HEK293 (cell line): ENCODE results near the gene KRT17.

Source experiments
- BCL11A ChIP-seq: fragments of 450-650 bp; formaldehyde crosslinking; IDR thresholded peaks from 2 replicates; pipeline ENCODE4 v1.5.1; 2016; ENCODE audit warnings: low read depth, missing biosample characterization, missing genetic modification characterization
- EGR2 ChIP-seq: fragments of 450-650 bp; formaldehyde crosslinking; IDR thresholded peaks from 2 replicates; pipeline ENCODE4 v1.5.1; 2016; ENCODE audit warnings: low read depth, missing biosample characterization, missing genetic modification characterization
- ELK4 ChIP-seq: IDR thresholded peaks from 2 replicates; pipeline ENCODE4 v1.6.1; 2011; ENCODE audit warnings: mild to moderate bottlenecking, low read depth, low read length, borderline replicate concordance
- KLF7 ChIP-seq: fragments of 450-650 bp; formaldehyde crosslinking; IDR thresholded peaks from 2 replicates; pipeline ENCODE4 v1.5.1; 2016; ENCODE audit warnings: missing biosample characterization, missing genetic modification characterization, borderline replicate concordance
- MZF1 ChIP-seq: fragments of 450-650 bp; formaldehyde crosslinking; IDR thresholded peaks from 2 replicates; pipeline ENCODE4 v1.5.1; 2017; ENCODE audit warnings: missing biosample characterization, missing genetic modification characterization, borderline replicate concordance
- OSR2 ChIP-seq: fragments of 450-650 bp; formaldehyde crosslinking; IDR thresholded peaks from 2 replicates; pipeline ENCODE4 v1.5.1; 2016; ENCODE audit warnings: missing biosample characterization, missing genetic modification characterization
- PRDM10 ChIP-seq: fragments of 450-650 bp; formaldehyde crosslinking; IDR thresholded peaks from 2 replicates; pipeline ENCODE4 v1.5.1; 2016; ENCODE audit warnings: missing biosample characterization, missing genetic modification characterization
- PRDM6 ChIP-seq: fragments of 450-650 bp; formaldehyde crosslinking; IDR thresholded peaks from 2 replicates; pipeline ENCODE4 v1.5.1; 2017; ENCODE audit warnings: missing biosample characterization, missing genetic modification characterization
- TSHZ1 ChIP-seq: fragments of 450-650 bp; formaldehyde crosslinking; IDR thresholded peaks from 2 replicates; pipeline ENCODE4 v1.5.1; 2016; ENCODE audit warnings: missing biosample characterization, missing genetic modification characterization, borderline replicate concordance
- ZBTB6 ChIP-seq: fragments of 450-650 bp; formaldehyde crosslinking; IDR thresholded peaks from 2 replicates; pipeline ENCODE4 v1.5.1; 2017; ENCODE audit warnings: missing biosample characterization, missing genetic modification characterization
- ZFHX2 ChIP-seq: fragments of 450-650 bp; formaldehyde crosslinking; conservative IDR thresholded peaks from 2 replicates; pipeline ENCODE4 v1.5.1; 2016; ENCODE audit warnings: missing biosample characterization, missing genetic modification characterization
- ZNF132 ChIP-seq: fragments of 450-650 bp; formaldehyde crosslinking; IDR thresholded peaks from 2 replicates; pipeline ENCODE4 v1.5.1; 2017; ENCODE audit warnings: missing biosample characterization, missing genetic modification characterization, borderline replicate concordance
- ZNF174 ChIP-seq: fragments of 450-650 bp; formaldehyde crosslinking; IDR thresholded peaks from 2 replicates; pipeline ENCODE4 v1.5.0; 2017; ENCODE audit warnings: missing biosample characterization, mild to moderate bottlenecking, missing genetic modification characterization
- ZNF248 ChIP-seq: fragments of 450-650 bp; formaldehyde crosslinking; IDR thresholded peaks from 2 replicates; pipeline ENCODE4 v1.5.1; 2017; ENCODE audit warnings: missing biosample characterization, missing genetic modification characterization
- ZNF266 ChIP-seq: fragments of 450-650 bp; formaldehyde crosslinking; IDR thresholded peaks from 2 replicates; pipeline ENCODE4 v1.5.1; 2016; ENCODE audit warnings: missing biosample characterization, missing genetic modification characterization, low read depth
- ZNF292 ChIP-seq: fragments of 450-650 bp; formaldehyde crosslinking; IDR thresholded peaks from 2 replicates; pipeline ENCODE4 v1.5.1; 2016; ENCODE audit warnings: low read depth, missing biosample characterization, missing genetic modification characterization, borderline replicate concordance
- ZNF416 ChIP-seq: fragments of 450-650 bp; formaldehyde crosslinking; IDR thresholded peaks from 2 replicates; pipeline ENCODE4 v1.5.1; 2016; ENCODE audit warnings: missing biosample characterization, missing genetic modification characterization
- ZNF530 ChIP-seq: fragments of 450-650 bp; formaldehyde crosslinking; IDR thresholded peaks from 2 replicates; pipeline ENCODE4 v1.5.1; 2016; ENCODE audit warnings: low read depth, missing biosample characterization, missing genetic modification characterization
- ZNF585B ChIP-seq: fragments of 450-650 bp; formaldehyde crosslinking; IDR thresholded peaks from 2 replicates; pipeline ENCODE4 v1.5.1; 2016; ENCODE audit warnings: missing biosample characterization, missing genetic modification characterization
- ZNF654 ChIP-seq: fragments of 450-650 bp; formaldehyde crosslinking; IDR thresholded peaks from 2 replicates; pipeline ENCODE4 v1.5.1; 2016; ENCODE audit warnings: low read depth, missing biosample characterization, missing genetic modification characterization
- ZNF670 ChIP-seq: fragments of 450-650 bp; formaldehyde crosslinking; IDR thresholded peaks from 2 replicates; pipeline ENCODE4 v1.5.1; 2016; ENCODE audit warnings: missing biosample characterization, missing genetic modification characterization, low read depth
- ZNF677 ChIP-seq: fragments of 450-650 bp; IDR thresholded peaks from 2 replicates; pipeline ENCODE4 v1.5.0; 2018; ENCODE audit warnings: missing biosample characterization, mild to moderate bottlenecking, missing genetic modification characterization, moderate library complexity
- ZNF701 ChIP-seq: fragments of 450-650 bp; formaldehyde crosslinking; IDR thresholded peaks from 2 replicates; pipeline ENCODE4 v1.5.1; 2016; ENCODE audit warnings: missing biosample characterization, missing genetic modification characterization
- ZNF747 ChIP-seq: fragments of 450-650 bp; formaldehyde crosslinking; IDR thresholded peaks from 2 replicates; pipeline ENCODE4 v1.5.1; 2016; ENCODE audit warnings: missing biosample characterization, missing genetic modification characterization
- ZSCAN23 ChIP-seq: fragments of 450-650 bp; formaldehyde crosslinking; IDR thresholded peaks from 2 replicates; pipeline ENCODE4 v1.5.1; 2016; ENCODE audit warnings: missing biosample characterization, missing genetic modification characterization
- TF ChIP-seq, protein P1 (sequence below): fragments of 450-650 bp; formaldehyde crosslinking; IDR thresholded peaks from 2 replicates; pipeline ENCODE4 v1.5.1; 2016; ENCODE audit warnings: missing biosample characterization, missing genetic modification characterization

KRT17 gene

DNA sequence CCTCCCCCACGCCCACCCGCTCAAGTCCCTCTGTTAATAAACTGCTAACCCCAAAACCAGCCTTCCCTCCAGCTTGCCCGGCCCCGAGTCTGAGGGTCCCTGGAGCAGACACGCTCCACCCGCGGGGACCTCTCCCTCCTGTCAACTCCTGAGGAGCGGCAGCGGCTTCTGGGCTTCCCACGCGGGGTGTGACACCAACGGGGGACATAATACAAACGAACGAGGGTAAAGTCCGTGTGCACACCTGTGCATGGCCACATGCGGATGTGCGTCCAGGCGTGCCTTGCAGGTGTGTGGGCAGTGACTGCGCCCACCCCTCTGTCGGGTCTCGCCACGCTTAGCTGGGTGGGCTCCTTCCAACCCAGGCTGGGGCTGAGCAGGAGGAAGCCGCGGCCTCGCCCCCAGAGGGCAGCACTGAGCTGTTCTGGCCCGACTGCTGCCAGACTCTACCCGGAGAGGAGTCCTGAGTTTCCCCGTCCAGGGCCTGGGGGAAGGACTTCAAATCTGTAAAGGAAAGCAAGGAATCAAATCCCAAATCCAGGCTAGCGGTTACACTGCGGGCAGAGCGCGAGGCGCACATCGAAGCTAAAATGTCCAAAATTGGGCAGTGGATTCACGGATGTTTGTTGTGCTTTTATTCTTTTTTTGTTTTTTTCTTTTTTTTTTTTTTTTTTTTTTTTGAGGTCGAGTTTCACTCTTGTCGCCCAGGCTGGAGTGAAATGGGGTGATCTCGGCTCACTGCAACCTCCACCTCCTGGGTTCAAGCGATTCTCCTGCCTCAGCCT lies 24.2 kb upstream of the KRT17 start (continued):
- TF ChIP-seq PRDM10 (peak; percentile 64), EGR2 (peak; percentile 62), ZFHX2 (peak; percentile 84), ZNF701 (tag by site-specific recombination) (no peak), MZF1 (tag by site-specific recombination) (no peak), ZNF585B (tag by site-specific recombination) (no peak), ZBTB6 (tag by site-specific recombination) (no peak), ZNF292 (tag by site-specific recombination) (no peak), ZNF670 (no peak), ZNF132 (tag by site-specific recombination) (no peak), ZNF416 (no peak), ELK4 (no peak), OSR2 (no peak), ZNF266 (tag by site-specific recombination) (no peak), ZNF654 (tag by site-specific recombination) (no peak), PRDM6 (tag by site-specific recombination) (no peak), ZSCAN23 (tag by site-specific recombination) (no peak), ZNF248 (tag by site-specific recombination) (no peak), ZNF677 (no peak), BCL11A (tag by site-specific recombination) (no peak), ZNF174 (no peak), ZNF747 (no peak), ZNF530 (tag by site-specific recombination) (no peak), TSHZ1 (tag by site-specific recombination) (no peak), KLF7 (tag by site-specific recombination) (no peak)
- TF ChIP-seq, protein P1, sequence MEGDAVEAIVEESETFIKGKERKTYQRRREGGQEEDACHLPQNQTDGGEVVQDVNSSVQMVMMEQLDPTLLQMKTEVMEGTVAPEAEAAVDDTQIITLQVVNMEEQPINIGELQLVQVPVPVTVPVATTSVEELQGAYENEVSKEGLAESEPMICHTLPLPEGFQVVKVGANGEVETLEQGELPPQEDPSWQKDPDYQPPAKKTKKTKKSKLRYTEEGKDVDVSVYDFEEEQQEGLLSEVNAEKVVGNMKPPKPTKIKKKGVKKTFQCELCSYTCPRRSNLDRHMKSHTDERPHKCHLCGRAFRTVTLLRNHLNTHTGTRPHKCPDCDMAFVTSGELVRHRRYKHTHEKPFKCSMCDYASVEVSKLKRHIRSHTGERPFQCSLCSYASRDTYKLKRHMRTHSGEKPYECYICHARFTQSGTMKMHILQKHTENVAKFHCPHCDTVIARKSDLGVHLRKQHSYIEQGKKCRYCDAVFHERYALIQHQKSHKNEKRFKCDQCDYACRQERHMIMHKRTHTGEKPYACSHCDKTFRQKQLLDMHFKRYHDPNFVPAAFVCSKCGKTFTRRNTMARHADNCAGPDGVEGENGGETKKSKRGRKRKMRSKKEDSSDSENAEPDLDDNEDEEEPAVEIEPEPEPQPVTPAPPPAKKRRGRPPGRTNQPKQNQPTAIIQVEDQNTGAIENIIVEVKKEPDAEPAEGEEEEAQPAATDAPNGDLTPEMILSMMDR (tag by site-specific recombination): peak; percentile 93
